ENCODE measurements around the gene SEC14L6.
"Not testable (repeated sequence)": the region's sequence is repeated elsewhere in the genome, so short reads cannot be mapped to it uniquely, and the experiment has no call there.

The SEC14L6 gene

GRCh38 chr22:30566125-30566524 is 19.6 kb upstream of the SEC14L6 start:
- no peak for DNase-seq (ENCODE audit: low spot score)

GRCh38 chr22:30565341-30565740 is 18.8 kb upstream of the SEC14L6 start:
- DNase-seq (ENCODE audit: low spot score): no peak

- DNase-seq (ENCODE audit: low spot score): no peak
Measured at GRCh38 chr22:30564761-30565119, 18.2 kb upstream of the SEC14L6 start.

DNA sequence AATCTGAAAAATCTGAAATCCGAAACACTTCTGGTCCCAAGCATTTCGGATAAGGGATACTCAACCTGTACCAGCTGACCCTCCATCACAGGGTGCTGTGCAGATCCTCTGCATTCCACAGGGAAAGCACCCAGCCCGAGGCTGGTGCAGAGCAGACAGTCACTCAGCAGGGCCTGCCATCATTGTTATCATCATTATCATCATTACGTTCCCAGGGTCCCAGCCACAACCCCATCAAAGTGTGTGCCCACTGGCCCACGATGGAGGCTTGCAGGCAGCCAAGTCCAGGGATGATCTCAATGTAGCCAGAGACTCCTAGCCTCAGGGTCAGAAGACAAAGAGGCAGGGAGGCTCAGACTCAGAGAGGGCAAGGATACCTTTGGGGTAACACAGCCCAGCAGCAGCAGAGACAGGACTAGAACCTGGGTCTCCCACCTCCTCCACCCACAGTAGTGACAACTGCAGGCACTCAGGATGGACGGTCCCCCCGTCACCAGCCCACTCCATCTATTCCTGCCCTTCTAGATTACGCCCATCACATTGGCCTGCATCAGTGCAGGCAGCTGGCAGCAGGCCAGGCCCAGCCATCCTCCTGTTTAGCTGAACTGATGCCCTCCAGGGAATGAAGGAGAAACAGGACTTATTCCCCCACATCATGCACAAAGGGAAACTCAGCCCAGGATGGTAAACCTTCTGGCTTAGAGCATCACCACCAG is 17.7 kb upstream of the SEC14L6 start:
- DNase-seq (ENCODE audit: low spot score): no peak

DNA sequence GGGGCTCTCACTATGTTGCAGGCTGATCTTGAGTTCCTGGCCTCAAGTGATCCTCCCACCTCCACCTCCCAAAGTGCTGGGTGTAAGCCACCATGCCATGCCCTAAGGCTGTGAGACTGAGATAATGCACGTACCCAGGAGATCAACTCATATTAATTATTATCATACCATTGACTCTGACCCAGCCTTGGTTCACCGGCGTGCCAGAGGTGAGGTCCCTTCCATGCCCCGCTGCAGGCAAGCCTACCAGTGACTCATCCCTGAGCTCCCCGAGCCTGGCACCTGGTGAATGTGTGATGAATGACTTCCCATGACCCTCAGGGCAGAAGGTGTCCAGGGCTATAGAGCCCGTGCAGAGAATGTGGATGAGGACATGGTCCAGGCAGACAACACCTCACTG is 15.8 kb upstream of the SEC14L6 start:
- no peak for DNase-seq (ENCODE audit: low spot score)

DNA sequence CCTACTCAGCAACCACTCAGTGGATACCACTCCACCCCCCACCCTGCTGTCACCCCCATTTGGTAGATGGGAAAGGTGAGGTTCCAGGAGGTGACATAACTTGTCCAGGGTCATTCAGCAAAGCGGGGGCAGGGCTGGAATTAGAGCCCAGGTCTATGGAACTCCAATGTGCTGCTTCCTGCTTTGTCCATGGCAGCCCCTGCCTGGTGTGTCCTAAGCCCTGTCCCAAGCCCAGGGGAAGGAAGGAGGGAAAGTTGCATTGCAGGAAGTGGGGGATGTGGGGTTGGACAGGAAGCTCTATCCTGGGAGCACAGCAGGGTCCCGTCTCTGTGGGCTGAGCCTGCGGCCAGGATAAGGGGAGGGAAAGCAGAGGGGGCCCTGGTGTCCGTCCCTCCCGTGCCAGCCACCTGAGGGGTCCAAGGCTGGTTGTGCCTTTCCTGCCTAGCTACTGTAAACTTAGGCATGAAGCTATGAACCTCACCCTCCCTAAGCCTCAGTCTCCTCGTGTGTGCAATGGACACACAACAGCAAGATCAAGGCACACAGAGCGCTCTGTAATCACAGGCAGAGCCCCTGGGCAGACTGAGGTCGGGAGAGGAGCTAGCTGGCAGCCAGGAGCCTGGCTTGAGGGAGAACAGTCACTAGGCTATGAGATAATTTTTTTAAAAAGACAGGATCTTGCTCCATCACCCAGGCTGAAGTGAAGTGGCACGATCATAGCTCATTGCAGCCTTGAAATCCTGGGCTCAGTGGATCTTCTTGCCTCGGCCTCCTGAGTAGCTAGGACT is 15.1 kb upstream of the SEC14L6 start:
- DNase-seq (ENCODE audit: low spot score): no peak

GRCh38 chr22:30560643-30561202 is 14.2 kb upstream of the SEC14L6 start:
- not testable (repeated sequence) for DNase-seq (ENCODE audit: low spot score)

- no peak for DNase-seq (ENCODE audit: low spot score)
Measured at GRCh38 chr22:30559889-30560288, 13.3 kb upstream of the SEC14L6 start.

DNA sequence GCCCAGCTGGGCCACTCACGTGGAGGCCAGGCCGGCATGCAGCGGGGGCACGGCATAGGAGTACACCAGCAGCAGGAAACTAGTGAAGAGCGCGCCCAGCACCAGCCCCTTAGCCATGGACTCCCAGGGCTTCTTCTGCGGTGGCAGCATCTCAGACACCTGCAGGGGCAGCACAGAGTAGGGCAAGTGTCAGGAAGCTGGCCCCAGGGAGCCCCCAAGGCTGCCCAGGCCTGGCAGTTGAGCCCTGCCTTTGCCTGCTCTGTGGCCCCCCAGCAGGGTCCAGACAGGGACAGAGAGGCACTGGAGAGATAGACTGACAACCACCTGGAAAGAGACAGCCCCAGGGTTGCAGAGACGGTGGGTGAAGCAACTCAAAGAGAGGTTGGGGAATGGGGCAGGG is 10.7 kb upstream of the SEC14L6 start:
- DNase-seq (ENCODE audit: low spot score): no peak

- no peak for DNase-seq (ENCODE audit: low spot score)
Measured at GRCh38 chr22:30556388-30556787, 9.8 kb upstream of the SEC14L6 start.

DNA sequence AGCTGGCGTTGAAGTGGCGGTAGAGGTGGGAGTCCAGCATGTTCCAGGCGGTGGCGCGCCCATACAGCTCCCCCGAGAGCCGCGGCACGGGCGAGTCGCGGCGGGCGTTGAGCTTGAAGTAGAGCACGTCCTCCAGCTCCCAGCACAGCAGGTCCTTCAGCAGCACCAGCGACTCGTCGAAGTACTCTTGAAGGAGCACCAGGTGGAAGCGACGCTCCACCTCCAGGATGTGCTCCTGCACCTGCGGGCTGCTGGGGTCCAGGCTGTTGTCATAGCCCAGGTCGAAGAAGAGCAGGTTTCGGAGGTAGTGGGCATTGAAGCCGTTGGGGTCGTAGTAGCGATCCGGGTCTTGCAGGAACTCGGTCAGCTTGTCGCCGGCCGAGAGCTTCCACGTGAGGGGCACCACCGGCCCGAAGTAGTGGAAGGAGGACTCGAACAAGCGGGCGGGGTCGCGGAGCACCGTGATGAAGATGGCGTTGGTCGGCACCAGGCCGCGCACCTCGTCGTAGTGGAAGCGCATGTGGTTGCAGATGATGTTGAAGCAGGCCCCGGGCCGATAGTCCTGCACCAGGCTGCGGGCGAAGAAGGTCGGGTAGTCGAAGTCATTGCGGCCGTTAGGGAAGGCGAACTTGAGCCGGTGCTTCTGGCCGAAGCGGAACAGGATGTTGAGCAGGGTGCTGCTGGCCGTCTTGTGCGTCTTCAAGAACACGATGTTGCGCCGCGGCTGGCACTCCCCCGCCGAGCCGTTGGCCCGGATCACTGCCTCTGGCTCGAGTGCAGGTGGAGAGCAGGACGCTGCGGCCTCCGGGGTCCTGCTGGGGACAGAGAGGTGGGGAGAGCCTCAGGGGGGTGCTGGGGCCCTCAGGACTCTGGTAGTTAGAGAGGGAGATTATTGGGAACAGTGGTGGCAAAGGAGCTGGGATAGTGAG is 9.0 kb upstream of the SEC14L6 start:
- no peak for DNase-seq (ENCODE audit: low spot score)

DNA sequence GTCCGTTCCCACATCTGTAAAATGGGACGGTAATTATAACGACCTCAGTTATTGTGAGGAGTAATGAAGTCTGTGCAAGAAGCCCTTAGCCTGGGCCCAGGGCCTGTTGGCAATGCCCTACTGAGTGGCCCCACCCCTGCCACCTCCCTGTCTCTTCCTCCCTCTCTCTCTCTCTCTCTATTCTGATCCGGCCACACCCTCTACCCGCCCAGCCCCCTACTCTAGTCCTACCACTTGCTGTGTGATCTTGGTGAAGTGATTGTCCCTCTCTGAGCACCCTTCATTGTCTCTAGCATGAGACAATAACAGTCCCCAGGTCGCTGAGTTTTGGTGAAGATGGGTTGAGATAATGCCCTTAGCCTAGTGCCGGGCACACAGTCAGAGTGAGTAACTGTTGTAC is 7.4 kb upstream of the SEC14L6 start:
- no peak for DNase-seq (ENCODE audit: low spot score)

GRCh38 chr22:30552719-30553118 is 6.2 kb upstream of the SEC14L6 start:
- no peak for DNase-seq (ENCODE audit: low spot score)

DNA sequence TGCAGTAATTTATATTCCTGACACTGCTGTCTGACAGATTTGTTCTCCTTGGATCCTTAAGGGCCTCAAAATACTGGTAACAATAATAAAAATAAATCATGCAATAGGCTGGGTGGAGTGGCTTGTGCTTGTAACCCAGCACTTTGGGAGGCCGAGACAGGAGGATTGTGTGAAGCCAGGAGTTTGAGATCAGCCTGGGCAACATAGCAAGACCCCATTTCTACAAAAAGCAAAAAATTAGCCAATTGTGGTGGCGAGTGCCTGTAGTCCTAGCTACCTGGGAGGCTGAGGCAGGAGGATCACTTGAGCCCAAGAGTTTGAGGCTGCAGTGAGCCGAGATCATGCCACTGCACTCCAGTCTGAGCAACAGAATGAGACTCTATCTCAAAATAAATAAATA is 5.3 kb upstream of the SEC14L6 start:
- not testable (repeated sequence) for DNase-seq (ENCODE audit: low spot score)

DNA sequence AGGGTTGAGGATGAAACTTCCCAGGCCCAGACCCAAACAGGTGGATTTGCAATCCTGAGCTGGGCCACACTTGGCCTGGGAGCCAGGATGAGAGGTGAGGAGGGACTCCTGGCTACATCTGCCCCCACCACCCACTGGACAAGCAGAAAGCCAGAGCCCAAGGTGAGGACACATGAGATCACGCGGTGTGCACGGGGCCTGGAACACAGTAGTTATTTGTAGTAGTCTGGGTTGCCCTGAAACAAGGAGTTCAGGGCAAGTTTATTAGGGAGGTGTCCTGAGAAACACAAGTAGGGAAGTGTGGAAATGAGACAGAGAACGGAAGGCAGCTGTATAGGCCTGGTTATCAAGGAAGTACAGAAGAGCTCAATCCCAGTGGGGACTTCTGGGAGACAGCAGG is 647 bp upstream of the SEC14L6 start:
- DNase-seq (ENCODE audit: low spot score): no peak

DNA sequence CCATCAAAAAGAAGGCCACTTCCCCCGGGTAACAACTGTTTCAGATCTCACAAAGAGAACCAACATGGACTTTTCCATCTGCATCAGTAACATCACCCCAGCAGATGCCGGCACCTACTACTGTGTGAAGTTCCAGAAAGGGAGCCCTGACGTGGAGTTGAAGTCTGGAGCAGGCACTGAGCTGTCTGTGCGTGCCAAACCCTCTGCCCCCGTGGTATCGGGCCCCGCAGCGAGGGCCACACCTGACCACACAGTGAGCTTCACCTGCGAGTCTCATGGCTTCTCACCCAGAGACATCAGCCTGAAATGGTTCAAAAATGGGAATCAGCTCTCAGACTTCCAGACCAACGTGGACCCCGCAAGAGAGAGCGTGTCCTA is 3.7 kb downstream of the SEC14L6 start:
- DNase-seq (ENCODE audit: low spot score): no peak

- no peak for DNase-seq (ENCODE audit: low spot score)
Measured at GRCh38 chr22:30541961-30542810, 4.4 kb downstream of the SEC14L6 start.

DNA sequence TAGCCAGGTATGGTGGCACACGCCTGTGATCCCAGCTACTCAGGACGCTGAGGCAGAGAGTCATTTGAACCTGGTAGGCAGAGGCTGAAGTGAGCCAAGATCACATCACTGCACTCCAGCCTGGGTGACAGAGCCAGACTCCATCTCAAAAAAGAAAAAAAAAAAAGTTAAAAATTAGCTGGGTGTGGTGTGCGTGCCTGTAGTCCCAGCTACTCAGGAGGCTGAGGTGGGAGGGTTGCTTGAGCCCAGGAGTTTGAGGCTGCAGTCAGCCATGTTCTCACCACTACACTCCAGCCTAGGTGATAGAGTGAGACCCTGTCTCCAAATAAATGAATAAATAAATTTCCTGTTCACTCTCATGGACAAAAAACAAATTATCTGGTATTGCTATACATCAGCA is 5.0 kb downstream of the SEC14L6 start:
- not testable (repeated sequence) for DNase-seq (ENCODE audit: low spot score)

DNA sequence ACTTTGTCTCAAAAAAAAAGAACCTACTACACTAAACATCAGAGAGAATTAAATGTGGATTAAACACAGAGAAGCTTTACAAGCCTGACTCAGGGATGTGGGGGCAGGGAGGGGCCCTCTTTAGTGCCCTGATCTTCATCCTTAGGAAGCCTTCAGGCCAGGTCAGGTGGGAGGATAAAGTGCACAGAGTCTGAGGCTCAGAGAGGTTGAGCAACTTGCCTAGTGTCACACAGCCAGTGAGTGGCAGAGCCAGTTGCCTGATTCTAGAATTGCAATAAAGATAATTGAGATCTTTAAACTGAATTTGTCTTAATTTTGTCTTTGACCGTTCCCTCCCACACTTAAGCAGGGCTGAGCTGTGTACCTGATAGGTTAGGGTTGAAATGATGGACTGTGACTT is 7.2 kb downstream of the SEC14L6 start:
- DNase-seq (ENCODE audit: low spot score): no peak

- no peak for DNase-seq (ENCODE audit: low spot score)
Measured at GRCh38 chr22:30538280-30538679, 8.3 kb downstream of the SEC14L6 start.

DNA sequence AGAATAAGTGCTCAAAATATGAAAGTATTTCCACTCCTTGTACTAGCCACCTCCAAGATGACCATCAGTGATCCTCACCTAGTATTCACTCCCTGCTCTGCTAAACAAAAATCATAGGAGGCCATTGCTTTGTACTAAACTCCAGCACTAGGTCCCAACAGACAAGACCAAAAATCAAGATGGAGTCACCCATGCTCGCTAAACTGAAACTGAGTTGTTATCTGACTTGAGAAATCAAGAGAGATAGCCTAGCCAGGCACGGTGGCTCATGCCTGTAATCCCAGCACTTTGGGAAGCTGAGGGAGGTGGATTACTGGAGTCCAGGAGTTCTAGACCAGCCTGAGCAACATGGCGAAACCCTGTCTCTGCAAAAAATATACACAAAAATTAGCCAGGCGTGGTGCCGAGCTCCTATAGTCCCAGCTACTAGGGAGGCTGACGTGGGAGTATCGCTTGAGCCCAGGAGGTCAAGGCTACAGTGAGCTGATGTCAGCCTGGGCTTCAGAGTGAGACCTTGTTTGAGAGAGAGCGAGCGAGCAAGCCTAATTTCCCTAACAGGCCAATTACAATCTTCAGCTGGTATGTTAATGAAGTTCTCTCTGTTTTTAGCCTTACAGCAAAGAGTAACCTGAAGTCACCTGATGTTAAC is 9.3 kb downstream of the SEC14L6 start:
- DNase-seq (ENCODE audit: low spot score): no peak

Measured in putamen (tissue), 1 donor.